Jurkat, Clone E6-1 (cell line): Measurements from ENCODE around the gene DUSP28.

Experiments
- DNase-seq: peaks from one replicate; pipeline ENCODE4 v3.0.0-alpha.2; 2011; ENCODE audit warnings: low read depth, low spot score
- H3K4me3 ChIP-seq: 2 replicates; pipeline ENCODE4 v1.5.1; 2011; ENCODE audit warnings: mild to moderate bottlenecking, low read length, control low read depth, moderate library complexity

The DUSP28 gene

DNA sequence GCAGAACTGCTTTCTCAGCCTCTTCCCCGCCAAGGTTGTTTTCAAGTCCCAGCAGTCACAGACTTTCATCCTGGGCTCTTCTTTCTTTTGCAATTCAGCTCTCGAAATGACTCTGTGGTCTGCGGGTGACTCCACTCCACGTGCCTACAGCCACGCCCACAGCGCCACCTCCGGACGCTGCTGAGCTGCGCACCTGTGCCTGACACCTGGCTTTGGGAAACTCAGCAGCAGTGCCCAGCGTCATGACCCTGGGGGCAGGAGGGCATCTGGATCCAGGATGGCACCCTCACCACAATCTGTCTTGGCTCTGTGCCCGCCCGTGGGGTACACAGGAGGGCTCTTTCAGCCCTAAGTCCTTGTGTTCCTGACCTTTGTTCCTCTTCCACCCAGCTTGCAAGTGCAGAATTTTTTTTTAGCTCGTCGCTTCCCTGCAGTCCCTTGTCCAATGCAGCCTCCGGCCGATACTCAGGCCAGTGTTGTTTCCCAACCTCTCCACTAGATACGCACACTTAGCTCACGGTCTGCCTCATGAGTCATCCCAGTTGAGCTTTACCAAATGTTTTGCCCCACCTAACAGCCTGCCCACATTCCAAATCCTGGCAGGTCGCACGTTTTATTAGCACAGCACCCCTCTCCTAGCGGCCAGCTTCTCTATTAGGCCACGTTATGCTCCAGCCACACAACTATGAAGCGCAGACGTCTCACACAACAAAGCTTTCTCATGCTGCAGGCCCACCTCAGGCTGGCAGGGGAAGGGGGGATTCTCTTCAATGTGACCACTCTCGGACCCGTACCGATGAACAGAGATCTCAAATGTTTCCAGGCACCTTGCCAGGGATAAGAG, 19.8 kb downstream of the DUSP28 start:
- H3K4me3 ChIP-seq: no peak overlapping the region
- DNase-seq: peak; percentile 91

GRCh38 chr2:240581811-240582210, 21.7 kb downstream of the DUSP28 start:
- H3K4me3 ChIP-seq: no peak overlapping the region
- DNase-seq: no peak

GRCh38 chr2:240582781-240583180, 22.6 kb downstream of the DUSP28 start:
- no peak for DNase-seq

GRCh38 chr2:240583774-240584173, 23.6 kb downstream of the DUSP28 start:
- DNase-seq: no peak
- H3K4me3 ChIP-seq: no peak overlapping the region

More at GRCh38 chr2:240582781-240583180, 22.6 kb downstream of the DUSP28 start:
- no peak overlapping the region for H3K4me3 ChIP-seq

GRCh38 chr2:240584486-240585031, 24.4 kb downstream of the DUSP28 start:
- H3K4me3 ChIP-seq: peak overlapping the region; percentile 97
- peak; percentile 96 for DNase-seq

GRCh38 chr2:240585101-240585500, 24.9 kb downstream of the DUSP28 start:
- no peak for DNase-seq
- peak overlapping the region; percentile 97 for H3K4me3 ChIP-seq

DNA sequence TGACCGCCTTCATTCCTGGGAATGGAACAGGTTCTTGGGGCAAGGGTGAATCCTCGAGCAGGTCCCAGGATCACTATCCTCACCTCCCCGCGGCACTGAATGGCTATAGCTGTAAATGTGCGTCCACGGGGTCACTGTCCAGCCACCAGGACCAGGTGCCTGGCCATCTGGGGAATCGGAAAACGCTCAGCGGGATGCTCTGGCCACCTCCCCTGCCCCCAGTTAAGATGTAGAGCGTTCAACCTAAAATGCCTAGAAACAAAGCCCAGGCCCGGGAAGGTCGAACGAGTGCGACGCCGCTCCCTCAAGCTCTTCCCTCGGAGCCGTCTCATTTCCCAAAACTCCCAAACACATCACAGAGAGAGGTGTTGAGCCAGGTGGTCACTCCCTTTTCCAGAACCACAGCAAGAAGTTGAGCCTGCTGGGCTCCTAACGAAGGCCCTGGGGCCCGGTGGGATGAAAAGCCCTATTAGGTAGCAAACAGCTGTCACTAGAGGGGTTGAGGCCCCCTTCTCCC, 25.6 kb downstream of the DUSP28 start:
- peak overlapping the region; percentile 97 for H3K4me3 ChIP-seq
- no peak for DNase-seq

GRCh38 chr2:240586198-240586918, 26.2 kb downstream of the DUSP28 start, which contains the start of gene CAPN10:
Gene CAPN10, plus strand, starts transcription at chr2:240586734. Its CDS starts 178 bp downstream, at chr2:240586912.
- peak; percentile 85 for DNase-seq
- peak within 1 kb of the TSS; percentile 97 for H3K4me3 ChIP-seq

- peak overlapping the region; percentile 97 for H3K4me3 ChIP-seq
- DNase-seq: peak; percentile 42
Observed at GRCh38 chr2:240586919-240587800, 27.0 kb downstream of the DUSP28 start.

DNA sequence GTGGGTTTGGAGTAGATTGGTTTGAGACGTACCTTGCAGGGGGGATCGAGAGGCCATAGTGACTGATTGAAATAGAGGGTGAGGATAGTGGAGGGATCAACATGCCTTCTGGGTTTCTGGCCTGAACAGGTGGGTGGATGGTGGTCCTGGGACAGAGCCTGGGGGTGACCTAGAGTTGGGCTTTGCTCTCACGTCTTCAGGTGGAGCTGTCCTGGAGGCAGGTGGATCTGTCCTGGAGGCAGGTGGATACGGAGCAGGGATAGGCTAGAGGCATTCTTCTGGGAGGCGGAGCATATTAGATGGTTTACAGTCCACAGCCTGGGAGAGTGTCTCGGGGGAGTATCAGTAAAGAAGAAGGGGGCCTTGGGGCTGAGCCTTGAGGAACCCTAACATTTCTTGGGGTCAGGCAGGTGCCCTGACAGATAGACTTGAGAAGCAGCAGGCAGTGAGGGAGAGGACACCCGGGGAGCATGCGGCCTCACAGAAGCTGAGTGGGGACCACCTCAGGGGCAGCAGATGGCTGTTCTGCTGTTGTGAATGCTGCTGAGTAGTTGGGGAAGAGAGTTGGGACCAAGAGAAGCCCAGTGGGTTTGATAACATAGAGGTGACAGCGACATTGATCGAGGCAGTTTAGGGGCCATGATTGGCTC, 28.0 kb downstream of the DUSP28 start:
- DNase-seq: no peak
- peak overlapping the region; percentile 97 for H3K4me3 ChIP-seq

GRCh38 chr2:240588669-240589068, 28.5 kb downstream of the DUSP28 start:
- DNase-seq: no peak
- no peak overlapping the region for H3K4me3 ChIP-seq

DNA sequence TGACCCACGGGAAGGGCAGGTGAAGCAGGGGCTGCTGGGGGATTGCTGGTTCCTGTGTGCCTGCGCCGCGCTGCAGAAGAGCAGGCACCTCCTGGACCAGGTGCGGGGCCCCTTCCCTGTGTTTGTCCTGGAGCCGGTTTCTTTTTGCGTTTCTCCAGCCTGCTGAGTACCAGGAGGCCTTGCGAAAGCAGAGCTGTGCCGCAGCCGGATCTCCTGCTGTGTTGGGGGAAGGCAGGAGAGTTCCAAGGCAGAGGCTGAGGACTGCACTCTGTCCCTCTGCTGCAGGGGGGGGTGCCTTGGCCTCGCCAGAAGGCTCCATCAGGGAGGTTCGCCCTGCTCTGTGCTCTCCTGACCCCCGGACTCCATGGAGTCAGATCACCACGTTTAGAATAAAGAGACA, 29.2 kb downstream of the DUSP28 start:
- DNase-seq: no peak
- H3K4me3 ChIP-seq: no peak overlapping the region

DNA sequence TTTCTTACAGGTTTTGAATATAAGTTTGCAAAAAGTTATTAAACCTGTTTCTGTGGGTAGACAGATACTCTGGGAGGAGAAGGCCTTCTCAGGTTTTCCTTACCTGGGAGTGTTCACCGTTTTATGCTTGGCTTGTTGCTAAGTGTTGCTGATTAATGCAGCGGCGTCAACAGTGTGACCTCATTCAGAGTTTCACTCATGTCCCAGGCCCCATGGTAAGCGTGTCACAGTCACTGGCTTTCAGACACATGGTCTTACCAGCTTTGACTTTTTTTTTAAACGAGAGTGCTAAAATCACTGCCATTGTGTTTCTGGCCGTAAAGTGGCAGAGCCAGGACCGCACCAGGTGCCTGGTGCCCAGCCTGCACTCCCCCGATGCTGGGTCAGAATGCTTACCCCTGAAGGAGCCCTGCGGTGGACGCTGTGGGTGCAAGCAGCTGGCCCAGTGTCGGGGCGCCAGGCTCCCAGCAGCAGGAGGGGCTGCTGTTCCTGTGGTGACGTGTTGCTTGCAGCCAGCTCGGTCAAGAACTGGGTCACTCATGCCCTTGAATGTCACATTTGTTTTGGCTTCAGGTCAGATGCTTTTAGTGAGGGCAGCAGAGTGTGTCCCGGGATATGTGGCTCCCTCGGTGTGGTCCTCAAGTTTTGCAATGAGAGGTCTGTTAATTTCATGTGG, 29.8 kb downstream of the DUSP28 start:
- DNase-seq: no peak
- no peak overlapping the region for H3K4me3 ChIP-seq

- DNase-seq: no peak
- no peak overlapping the region for H3K4me3 ChIP-seq
Observed at GRCh38 chr2:240590681-240591111, 30.5 kb downstream of the DUSP28 start.

- H3K4me3 ChIP-seq: no peak overlapping the region
Observed at GRCh38 chr2:240591226-240591625, 31.1 kb downstream of the DUSP28 start.

DNA sequence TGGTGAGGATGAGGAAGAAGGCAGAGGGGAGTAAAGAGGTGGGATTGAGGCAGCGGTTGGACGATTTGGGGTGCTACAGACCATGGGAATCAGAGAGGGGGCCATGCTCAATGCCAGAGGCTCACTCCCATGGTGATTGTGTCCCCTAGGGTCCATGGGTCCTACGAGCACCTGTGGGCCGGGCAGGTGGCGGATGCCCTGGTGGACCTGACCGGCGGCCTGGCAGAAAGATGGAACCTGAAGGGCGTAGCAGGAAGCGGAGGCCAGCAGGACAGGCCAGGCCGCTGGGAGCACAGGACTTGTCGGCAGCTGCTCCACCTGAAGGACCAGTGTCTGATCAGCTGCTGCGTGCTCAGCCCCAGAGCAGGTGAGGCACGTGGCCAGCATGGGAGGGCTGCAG, 31.6 kb downstream of the DUSP28 start:
- DNase-seq: no peak
- no peak overlapping the region for H3K4me3 ChIP-seq

More at GRCh38 chr2:240591226-240591625, 31.1 kb downstream of the DUSP28 start:
- no peak for DNase-seq

GRCh38 chr2:240593026-240593702, 33.0 kb downstream of the DUSP28 start:
- H3K4me3 ChIP-seq: no peak overlapping the region
- DNase-seq: no peak
